ENCODE data around the gene NPPA.
A peak's percentile ranks its signal among the peaks of the same experiment; 100 is the strongest.

NPPA gene

DNA sequence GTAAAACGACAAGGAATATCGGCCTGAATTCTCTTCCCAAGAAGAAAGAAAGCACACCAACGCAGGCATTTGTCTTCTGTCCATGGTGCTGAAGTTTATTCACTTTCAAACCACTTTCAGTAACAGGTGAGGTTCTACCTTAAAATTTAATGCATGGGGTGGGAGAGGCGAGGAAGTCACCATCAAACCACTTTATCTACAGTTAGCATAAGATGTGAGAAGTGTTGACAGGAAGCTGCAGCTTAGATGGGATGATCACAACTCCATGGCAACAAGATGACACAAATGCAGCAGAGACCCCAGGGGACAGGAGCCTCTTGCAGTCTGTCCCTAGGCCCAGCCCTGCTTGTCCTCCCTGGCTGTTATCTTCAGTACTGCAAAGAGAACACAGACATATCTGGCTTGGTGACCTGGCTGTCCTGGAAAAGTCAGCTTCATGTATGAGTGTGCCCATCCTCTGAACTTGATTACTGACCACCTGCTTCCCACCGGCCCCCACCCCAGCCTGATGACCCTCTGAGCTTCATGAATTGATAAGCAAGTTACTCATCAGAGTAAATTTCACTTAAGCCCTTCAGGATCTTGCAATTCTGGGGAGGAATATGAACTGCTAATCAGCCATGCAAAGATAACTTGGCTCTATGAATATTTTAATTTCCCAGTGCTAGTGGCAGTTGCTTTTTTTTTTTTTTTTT is 1.8 kb downstream of the NPPA start:
- H3K4me3 ChIP-seq (replicated peaks; ENCODE audit: low read depth, low read length): no peak overlapping the region
- peak; percentile 48 for DNase-seq (ENCODE audit: low read depth)
- TF ChIP-seq, protein P1, sequence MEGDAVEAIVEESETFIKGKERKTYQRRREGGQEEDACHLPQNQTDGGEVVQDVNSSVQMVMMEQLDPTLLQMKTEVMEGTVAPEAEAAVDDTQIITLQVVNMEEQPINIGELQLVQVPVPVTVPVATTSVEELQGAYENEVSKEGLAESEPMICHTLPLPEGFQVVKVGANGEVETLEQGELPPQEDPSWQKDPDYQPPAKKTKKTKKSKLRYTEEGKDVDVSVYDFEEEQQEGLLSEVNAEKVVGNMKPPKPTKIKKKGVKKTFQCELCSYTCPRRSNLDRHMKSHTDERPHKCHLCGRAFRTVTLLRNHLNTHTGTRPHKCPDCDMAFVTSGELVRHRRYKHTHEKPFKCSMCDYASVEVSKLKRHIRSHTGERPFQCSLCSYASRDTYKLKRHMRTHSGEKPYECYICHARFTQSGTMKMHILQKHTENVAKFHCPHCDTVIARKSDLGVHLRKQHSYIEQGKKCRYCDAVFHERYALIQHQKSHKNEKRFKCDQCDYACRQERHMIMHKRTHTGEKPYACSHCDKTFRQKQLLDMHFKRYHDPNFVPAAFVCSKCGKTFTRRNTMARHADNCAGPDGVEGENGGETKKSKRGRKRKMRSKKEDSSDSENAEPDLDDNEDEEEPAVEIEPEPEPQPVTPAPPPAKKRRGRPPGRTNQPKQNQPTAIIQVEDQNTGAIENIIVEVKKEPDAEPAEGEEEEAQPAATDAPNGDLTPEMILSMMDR (IDR thresholded peaks at IDR 0.05; ENCODE audit: low read length, missing control alignments): no peak

DNA sequence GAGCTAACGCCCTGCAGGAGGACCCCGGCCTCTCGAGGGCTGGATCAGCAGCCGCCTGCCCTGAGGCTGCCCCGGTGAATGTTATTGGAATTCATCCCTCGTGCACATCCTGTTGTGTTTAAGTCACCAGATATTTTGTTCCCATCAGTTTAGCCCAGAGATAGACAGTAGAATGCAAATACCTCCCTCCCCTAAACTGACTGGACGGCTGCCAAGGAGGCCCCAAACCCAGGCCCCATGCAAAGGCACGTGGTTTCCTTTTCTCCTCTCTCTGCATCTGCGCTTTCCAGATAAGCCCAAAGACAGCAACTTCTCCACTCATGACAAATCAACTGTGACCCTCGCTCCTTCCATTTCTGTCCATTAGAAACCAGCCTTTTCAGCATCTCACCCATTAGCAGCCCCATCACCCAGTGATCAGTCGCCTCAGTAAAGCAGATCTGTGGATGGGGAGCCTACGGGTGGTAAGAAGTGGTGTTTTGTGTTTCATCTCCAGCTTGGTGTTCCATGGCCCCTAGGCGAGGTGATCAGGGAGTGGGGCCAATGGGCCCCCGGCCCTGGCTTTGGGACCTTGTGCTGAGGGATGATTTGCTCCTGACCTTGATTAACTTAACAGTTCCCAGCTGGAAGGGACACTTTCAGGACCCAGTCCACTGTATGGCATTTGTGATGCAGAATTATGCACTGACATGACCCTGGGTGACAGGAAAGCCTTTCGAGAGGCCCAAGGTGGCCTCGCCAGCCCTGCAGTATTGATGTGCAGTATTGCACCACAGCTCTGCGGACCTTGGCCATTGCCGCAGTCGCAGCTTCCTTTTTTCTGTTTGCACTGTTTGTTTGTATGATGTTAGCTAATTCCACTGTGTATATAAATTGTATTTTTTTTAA is 5.2 kb downstream of the NPPA start:
- peak; percentile 89 for DNase-seq (ENCODE audit: low read depth)
- TF ChIP-seq, protein P1 (IDR thresholded peaks at IDR 0.05; ENCODE audit: low read length, missing control alignments): no peak
- H3K4me3 ChIP-seq (replicated peaks; ENCODE audit: low read depth, low read length): no peak overlapping the region

DNA sequence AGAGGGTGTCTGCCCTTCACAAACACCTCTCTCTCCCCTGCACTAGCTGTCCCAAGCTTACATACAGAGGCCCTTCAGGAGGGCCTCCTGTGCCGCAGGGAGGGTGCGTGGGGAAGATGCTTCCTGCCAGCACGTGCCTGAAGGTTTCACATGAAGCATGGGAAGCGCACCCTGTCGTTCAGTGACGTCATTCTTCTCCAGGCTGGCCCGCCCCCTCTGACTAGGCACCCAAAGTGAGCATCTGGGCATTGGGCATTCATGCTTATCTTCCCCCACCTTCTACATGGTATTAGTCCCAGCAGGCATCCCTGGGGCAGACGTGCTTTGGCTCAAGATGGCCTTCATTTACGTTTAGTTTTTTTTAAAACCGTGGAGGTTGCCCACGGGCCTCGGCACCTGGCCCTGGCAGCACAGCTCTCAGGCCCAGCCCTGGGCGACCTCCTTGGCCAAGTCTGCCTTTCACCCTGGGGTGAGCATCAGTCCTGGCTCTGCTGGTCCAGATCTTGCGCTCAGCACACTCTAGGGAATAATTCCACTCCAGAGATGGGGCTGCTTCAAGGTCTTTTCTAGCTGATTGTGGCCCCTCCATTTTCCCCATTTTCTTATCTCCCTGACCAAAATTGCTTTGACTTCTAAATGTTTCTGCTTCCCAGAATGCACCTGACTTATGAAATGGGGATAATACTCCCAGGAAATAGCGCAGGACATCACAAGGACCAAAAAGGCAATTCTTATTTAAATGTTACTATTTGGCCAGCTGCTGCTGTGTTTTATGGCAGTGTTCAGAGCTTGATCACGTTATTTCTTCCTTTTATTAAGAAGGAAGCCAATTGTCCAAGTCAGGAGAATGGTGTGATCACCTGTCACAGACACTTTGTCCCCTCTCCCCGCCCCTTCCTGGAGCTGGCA is 6.1 kb downstream of the NPPA start:
- no peak overlapping the region for H3K4me3 ChIP-seq (replicated peaks; ENCODE audit: low read depth, low read length)
- TF ChIP-seq, protein P1 (IDR thresholded peaks at IDR 0.05; ENCODE audit: low read length, missing control alignments): no peak
- DNase-seq (ENCODE audit: low read depth): peak; percentile 16

DNA sequence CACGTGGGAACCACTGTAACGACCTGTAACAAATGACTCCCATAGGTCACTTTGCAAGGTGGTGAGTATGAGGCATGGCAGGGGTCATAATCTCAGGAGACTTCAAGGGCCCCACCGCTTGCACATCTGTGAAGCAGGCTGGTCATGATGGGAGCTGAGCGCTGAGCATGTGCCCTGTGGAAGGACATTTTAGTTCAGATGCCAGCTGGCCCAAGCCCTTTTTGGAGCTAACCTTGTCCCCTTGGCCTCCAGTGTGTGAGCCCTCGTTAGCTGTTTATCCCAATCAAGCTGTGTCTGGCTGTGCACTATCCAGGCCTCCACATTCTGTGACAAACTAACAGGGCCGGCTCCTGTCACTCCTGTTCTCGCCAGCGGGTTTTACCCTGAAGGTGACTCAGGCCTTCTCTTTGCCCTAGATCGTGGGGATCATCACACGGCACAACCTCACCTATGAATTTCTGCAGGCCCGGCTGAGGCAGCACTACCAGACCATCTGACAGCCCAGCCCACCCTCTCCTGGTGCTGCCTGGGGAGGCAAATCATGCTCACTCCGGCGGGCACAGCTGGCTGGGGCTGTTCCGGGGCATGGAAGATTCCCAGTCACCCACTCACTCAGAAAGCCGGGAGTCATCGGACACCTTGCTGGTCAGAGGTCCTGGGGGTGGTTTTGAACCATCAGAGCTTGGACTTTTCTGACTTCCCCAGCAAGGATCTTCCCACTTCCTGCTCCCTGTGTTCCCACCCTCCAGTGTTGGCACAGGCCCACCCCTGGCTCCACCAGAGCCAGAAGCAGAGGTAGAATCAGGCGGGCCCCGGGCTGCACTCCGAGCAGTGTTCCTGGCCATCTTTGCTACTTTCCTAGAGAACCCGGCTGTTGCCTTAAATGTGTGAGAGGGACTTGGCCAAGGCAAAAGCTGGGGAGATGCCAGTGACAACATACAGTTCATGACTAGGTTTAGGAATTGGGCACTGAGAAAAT is 7.6 kb downstream of the NPPA start:
- H3K4me3 ChIP-seq (replicated peaks; ENCODE audit: low read depth, low read length): no peak overlapping the region
- TF ChIP-seq, protein P1 (IDR thresholded peaks at IDR 0.05; ENCODE audit: low read length, missing control alignments): no peak
- DNase-seq (ENCODE audit: low read depth): no peak

DNA sequence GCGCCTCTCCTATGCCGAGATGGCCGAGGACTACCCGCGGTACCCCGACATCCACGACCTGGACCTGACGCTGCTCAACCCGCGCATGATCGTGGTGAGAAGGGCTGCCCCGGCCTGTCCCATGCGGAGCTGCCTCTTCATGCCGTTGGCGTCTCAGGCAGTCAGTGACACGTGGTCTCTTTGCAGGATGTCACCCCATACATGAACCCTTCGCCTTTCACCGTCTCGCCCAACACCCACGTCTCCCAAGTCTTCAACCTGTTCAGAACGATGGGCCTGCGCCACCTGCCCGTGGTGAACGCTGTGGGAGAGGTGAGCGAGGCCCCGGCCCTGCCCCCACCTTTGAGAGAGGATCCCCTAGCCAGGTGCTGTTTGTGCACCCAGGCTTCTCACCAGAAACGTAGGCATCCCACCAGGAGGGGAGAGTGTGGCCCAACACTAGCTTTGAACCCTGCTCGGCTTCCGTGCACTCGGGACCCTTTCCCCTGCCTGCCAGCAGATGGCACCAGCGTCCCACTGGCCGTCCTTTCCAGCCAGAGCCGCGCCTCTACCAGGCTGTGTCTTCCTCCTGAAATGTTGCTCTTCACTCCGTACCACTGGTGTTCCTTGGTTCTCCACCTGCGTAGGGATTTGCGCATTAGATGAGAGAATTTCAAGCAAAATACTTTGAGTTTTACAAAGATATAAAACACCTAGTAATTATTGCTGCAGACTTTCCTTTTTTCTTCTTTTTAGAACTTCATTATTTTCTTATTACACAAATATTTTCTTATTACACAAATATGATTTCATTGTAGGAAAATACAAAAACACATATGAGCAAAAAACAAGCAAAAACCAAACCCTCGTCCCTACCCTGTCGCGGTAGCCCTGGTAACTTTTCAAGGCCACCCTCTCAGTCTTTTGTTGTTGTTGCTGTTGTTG is 9.0 kb downstream of the NPPA start:
- DNase-seq (ENCODE audit: low read depth): peak; percentile 67
- TF ChIP-seq, protein P1 (IDR thresholded peaks at IDR 0.05; ENCODE audit: low read length, missing control alignments): peak; percentile 100
- H3K4me3 ChIP-seq (replicated peaks; ENCODE audit: low read depth, low read length): no peak overlapping the region
